ENCODE measurements around the gene IFRD1. TPM values are rescaled to one million over a fixed set of nuclear protein-coding genes. Genes with fewer than 3 reads are reported as not detected.
"Not testable (repeated sequence)": the region's sequence is repeated elsewhere in the genome, so short reads cannot be mapped to it uniquely, and the experiment has no call there.

IFRD1 gene
- total and polyA plus RNA-seq, 8 donors, result 44.7 to 141 (median 72.6) TPM

DNA sequence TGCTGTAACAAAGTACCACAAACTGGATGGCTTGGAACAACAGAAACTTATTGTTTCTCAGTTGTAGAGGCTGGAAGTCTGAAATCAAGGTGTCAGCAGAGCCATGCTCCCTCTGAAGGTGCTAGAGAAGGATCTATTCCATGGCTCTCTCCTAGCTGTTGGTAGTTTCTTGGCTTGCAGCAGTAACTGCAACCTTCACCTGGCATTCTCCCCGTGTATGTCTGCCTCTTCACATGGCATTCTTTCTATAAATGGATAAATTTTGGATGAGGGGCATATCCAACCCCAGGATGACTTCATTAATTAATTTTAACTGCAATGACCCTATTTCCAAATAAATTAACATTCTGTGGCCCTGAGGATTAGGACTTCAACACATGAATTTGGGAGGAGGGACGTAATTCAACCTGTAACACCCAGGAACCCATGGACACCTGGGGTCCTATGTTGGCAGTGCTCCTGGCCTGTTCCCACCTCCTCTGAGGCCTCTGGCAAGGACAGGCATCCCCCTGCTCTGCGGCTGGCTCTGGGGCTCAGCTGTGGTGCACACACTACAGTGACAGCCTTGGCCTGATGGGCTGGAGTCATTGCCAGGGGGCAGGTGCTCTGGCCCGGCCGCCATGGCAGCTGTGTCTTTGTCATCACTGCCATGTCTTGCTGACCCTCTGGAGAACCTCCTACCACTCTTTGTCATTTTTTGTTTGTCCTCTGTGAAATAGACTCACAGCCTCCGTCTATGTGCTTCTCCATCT lies 61.4 kb downstream of the IFRD1 start:
- no peak for ATAC-seq
- Histone ChIP-seq H3K4me1 (no peaks in the 10 kb centered on the region), H3K4me3 (no peak overlapping the region), H3K27ac (no peak overlapping the region), H3K36me3 (no peaks in the 10 kb centered on the region), H3K9me3 (no peaks in the 10 kb centered on the region), H3K27me3 (no peaks in the 10 kb centered on the region)
- intact Hi-C loops (cut with DNase I), result no loop called here
- 81 to 87% methylated on average over 6 of the region's 6 CpGs for WGBS, 2 donors
- DNase-seq, result no peak
- no peak for FAIRE-seq
- TF ChIP-seq, protein P1, sequence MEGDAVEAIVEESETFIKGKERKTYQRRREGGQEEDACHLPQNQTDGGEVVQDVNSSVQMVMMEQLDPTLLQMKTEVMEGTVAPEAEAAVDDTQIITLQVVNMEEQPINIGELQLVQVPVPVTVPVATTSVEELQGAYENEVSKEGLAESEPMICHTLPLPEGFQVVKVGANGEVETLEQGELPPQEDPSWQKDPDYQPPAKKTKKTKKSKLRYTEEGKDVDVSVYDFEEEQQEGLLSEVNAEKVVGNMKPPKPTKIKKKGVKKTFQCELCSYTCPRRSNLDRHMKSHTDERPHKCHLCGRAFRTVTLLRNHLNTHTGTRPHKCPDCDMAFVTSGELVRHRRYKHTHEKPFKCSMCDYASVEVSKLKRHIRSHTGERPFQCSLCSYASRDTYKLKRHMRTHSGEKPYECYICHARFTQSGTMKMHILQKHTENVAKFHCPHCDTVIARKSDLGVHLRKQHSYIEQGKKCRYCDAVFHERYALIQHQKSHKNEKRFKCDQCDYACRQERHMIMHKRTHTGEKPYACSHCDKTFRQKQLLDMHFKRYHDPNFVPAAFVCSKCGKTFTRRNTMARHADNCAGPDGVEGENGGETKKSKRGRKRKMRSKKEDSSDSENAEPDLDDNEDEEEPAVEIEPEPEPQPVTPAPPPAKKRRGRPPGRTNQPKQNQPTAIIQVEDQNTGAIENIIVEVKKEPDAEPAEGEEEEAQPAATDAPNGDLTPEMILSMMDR (IDR thresholded peaks at IDR 0.05), result no peak

DNA sequence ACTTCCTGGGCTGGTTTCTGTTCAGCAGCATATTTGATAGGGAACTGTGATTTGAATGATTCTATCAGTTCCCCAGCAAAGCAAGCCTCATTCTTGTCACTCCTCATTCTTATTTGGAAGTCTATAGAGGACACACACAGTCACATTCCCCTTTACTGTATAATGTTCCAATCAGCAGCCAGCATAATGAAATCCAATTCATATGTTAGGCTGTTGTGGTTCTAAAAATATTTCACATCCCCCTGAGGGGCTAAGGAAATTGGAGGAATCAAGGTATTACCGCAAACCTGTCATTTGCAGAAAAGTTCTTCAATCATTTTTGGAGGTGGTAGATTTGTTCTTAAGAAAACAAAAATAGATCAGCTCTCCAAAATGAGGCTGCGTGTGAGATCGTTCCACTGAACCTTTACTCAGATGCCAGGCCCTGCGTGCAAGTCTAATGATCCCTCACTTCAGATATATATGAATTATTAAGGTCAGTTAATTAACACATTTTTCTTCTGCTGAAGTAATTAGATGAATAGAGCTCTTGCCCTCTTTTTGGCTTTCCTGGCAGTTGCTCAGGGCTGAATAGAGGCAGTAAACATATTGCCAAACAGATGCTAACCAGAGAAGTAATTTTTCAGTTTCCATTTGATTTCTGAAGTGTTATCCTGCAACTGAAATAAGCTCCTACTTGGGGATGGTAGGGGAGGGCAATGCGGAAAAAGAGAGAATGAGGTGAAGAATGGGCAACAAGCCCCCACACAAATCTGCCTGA lies 62.4 kb downstream of the IFRD1 start:
- no peak for ATAC-seq
- intact Hi-C loops (cut with DNase I), result no loop called here

DNA sequence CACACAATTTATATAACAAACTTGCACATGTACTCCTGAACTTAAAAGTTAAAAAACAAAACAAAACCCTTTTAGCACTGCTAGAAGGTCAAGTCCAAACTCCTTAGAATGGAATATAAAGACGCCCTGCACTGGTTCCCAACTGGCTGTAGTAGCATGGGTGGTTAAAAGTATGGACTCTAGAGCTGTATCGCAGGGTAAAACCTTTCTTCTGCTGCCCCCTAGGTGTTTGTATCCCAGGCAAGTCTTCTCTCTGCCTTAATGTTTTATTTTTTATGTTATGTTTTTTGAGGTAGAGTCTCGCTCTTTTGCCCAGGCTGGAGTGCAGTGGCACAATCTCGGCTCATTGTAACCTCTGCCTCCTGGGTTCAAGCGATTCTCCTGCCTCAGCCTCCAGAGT lies 65.7 kb downstream of the IFRD1 start:
- FAIRE-seq, result no peak
- intact Hi-C loops (cut with DNase I), result no loop called here
- no peaks in the 10 kb centered on the region for H3K36me3 ChIP-seq

More for the DNA sequence above, 62.4 kb downstream of the IFRD1 start:
- no peak for FAIRE-seq
- Histone ChIP-seq H3K27ac (no peak overlapping the region), H3K36me3 (no peaks in the 10 kb centered on the region), H3K27me3 (no peaks in the 10 kb centered on the region), H3K4me1 (no peaks in the 10 kb centered on the region), H3K9me3 (no peaks in the 10 kb centered on the region), H3K4me3 (no peak overlapping the region)
- no peak for DNase-seq
- 81 to 93% methylated on average over 5 of the region's 5 CpGs for WGBS, 2 donors
- TF ChIP-seq, protein P1 (IDR thresholded peaks at IDR 0.05), result no peak

DNA sequence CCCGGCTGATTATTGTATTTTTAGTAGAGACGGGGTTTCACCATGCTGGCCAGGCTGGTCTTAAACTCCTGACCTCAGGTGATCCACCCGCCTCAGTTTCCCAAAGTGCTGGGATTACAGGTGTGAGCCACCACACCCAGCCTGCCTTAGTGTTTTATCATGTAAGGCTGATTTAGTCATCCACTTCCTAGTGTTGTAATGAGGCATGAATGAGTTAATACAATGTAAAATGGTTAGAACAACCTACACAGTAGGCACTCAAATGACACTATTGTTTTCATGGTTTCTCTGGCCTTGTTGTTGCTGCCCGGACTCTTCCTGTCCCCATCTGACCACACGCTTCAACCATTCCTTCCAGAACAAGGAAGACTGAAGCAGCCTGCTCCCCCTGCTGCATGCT lies 66.2 kb downstream of the IFRD1 start:
- 77 to 85% methylated on average over 5 of the region's 5 CpGs for WGBS, 2 donors
- H3K9me3 ChIP-seq; H3K36me3 ChIP-seq; H3K27me3 ChIP-seq; FAIRE-seq; ATAC-seq; intact Hi-C loops (cut with DNase I); H3K4me1 ChIP-seq; H3K27ac ChIP-seq; H3K4me3 ChIP-seq; DNase-seq: not testable (repeated sequence)

More for the DNA sequence above, 65.7 kb downstream of the IFRD1 start:
- ATAC-seq (no peak), DNase-seq (no peak)
- Histone ChIP-seq H3K9me3 (no peaks in the 10 kb centered on the region), H3K4me1 (no peaks in the 10 kb centered on the region), H3K4me3 (no peak overlapping the region), H3K27ac (no peak overlapping the region), H3K27me3 (no peaks in the 10 kb centered on the region)
- TF ChIP-seq, protein P1 (IDR thresholded peaks at IDR 0.05), result no peak
- 81 to 88% methylated on average over 5 of the region's 5 CpGs for WGBS, 2 donors

DNA sequence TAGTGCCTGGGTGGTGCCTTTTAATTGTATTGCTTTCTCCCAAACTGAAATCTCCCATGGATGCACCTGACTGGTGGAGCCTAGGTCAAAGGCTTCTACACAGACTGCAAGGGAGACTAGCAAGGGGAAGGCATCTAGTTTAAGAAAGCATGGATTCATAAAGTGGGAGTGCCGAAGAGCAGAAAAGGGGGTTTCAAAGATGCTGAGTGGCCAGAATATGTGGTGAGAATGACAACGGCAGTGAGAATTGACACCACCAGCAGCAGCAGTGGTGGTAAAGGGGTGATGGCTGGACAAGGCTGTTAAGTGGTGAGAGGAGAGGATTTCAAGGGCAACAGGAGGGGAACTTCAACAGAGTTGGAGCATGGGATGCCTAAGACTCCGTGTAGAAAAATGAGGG lies 67.2 kb downstream of the IFRD1 start:
- TF ChIP-seq, protein P1 (IDR thresholded peaks at IDR 0.05), result no peak
- WGBS, 2 donors, result 76 to 90% methylated on average over 3 of the region's 3 CpGs
- no peaks in the 10 kb centered on the region for H3K9me3 ChIP-seq
- no peak overlapping the region for H3K27ac ChIP-seq
- H3K4me3 ChIP-seq, result no peak overlapping the region
- H3K4me1 ChIP-seq, result no peaks in the 10 kb centered on the region
- FAIRE-seq (no peak), DNase-seq (no peak), ATAC-seq (no peak)
- intact Hi-C loops (cut with DNase I), result no loop called here
- no peaks in the 10 kb centered on the region for H3K27me3 ChIP-seq
- no peaks in the 10 kb centered on the region for H3K36me3 ChIP-seq
